HG03520 (cell line): ENCODE data around the gene PPP1R3G.
"Not testable (repeated sequence)": the region's sequence is repeated elsewhere in the genome, so short reads cannot be mapped to it uniquely, and the experiment has no call there.

Experiments
- ATAC-seq: cut with Tn5 transposase; IDR thresholded peaks from one replicate; pipeline ENCODE4 v1.9.1; 2021; ENCODE audit warnings: mild to moderate bottlenecking, moderate library complexity; ENCODE audit not compliant: unreplicated experiment

The PPP1R3G gene

DNA sequence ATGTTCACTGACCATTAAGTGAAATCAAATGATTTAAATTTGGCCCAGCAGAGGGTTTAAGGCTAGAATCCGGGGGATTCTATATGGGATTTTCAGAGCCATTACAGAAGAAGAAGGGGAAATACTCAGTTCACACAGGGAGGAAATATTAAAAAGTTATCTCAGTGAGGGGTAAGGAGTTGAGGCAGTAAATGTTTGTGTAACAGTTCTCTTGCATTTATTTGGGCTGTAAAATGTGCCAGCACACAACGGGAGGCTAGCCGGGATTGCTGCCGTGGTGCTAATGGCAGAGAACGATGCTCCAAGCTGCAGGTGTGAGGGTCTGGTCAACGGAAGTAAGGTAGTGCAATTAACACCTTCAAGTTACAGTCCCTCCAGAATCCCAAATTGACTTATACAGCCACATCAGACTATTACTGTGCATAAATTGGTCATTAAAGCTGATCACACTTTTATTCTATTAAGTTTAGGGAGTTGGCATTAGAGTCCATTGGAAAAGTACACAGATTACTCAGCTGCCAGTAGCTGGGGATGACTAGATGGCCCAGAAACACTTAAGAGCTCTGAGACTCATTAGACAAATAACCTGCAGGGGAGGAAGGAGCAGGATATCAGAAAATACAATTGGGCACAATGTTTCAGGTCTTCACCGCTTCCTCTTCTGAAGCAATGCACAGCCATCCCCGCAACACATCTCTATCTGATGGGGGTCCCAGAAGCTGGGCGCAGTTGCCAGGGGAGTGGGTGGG is 31.3 kb downstream of the PPP1R3G start:
- ATAC-seq, result no peak

- no peak for ATAC-seq
Observed at GRCh38 chr6:5119090-5119951, 34.2 kb downstream of the PPP1R3G start.

GRCh38 chr6:5120011-5120410 is 34.9 kb downstream of the PPP1R3G start:
- no peak for ATAC-seq

DNA sequence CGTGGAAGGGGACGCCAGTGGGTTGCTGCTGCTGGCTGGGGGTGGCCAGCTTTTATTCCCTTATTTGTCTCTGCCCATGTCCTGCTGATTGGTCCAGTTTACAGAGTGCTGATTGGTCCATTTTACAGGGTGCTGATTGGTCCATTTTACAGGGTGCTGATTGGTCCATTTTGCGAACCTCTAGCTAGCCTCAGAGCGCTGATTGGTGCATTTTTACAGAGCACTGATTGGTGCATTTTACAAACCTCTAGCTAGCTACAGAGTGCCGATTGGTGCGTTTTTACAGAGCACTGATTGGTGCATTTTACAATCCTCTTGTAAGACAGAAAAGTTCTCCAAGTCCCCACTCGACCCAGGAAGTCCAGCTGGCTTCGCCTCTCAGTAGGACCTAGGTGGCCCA is 35.4 kb downstream of the PPP1R3G start:
- ATAC-seq, result not testable (repeated sequence)

DNA sequence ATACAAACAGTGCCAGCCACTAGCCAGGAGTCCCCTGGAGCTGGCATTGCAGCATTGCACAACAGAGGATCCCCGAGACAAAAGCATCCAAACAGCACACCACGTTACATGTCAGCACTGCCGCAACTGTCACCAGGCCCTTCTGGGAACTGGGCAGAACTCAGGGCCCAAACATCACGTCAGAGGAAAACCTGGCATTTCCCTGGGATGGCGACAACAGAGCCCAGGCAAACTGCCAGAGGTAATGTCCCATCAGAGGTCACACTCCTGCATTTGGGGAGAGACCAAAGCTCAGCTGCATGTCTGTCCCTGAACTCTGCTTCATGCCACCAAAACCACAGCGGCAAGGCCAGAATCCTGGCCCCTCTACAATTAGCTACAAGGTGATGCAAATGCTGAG is 36.3 kb downstream of the PPP1R3G start:
- no peak for ATAC-seq

DNA sequence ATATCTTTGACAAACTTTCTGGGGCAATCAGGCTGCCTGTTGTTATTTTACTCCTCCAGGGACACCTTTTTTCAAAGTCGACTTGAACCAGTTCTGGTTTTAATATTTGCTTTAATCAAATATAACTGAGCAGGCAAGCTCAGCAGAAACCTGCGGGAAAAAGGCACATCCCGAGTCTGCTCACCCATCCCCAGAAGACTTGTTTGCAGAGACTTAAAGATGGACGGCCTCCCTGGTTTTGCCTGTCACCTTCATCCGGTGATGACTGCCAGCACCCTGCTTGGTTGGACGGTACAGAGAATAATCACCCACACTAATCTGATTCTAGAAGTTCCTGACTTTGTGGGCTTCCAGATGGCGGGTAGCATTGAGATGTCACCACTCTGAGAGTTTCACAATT is 36.8 kb downstream of the PPP1R3G start:
- ATAC-seq, result no peak

- no peak for ATAC-seq
Observed at GRCh38 chr6:5122504-5123112, 37.5 kb downstream of the PPP1R3G start.

- ATAC-seq, result no peak
Observed at GRCh38 chr6:5123296-5124143, 38.4 kb downstream of the PPP1R3G start.

DNA sequence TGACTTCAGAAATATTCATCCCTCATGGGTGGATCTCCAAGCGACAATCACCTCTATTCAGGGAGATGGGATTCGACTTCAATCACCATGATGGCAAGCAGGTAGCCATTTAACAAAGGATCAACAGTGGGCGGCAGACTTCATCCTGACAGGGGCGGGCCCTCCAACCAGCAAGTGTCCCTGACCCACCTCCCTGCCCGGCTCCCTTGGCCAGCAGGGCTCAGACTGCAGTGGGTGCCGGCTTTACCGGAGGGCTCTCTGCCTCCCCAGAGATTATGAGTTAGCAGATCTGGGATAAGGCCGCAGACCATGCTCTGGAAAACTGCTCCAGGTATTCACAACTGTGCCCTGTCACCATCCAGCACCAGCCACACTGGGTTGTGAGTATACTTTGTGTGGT is 39.4 kb downstream of the PPP1R3G start:
- no peak for ATAC-seq

DNA sequence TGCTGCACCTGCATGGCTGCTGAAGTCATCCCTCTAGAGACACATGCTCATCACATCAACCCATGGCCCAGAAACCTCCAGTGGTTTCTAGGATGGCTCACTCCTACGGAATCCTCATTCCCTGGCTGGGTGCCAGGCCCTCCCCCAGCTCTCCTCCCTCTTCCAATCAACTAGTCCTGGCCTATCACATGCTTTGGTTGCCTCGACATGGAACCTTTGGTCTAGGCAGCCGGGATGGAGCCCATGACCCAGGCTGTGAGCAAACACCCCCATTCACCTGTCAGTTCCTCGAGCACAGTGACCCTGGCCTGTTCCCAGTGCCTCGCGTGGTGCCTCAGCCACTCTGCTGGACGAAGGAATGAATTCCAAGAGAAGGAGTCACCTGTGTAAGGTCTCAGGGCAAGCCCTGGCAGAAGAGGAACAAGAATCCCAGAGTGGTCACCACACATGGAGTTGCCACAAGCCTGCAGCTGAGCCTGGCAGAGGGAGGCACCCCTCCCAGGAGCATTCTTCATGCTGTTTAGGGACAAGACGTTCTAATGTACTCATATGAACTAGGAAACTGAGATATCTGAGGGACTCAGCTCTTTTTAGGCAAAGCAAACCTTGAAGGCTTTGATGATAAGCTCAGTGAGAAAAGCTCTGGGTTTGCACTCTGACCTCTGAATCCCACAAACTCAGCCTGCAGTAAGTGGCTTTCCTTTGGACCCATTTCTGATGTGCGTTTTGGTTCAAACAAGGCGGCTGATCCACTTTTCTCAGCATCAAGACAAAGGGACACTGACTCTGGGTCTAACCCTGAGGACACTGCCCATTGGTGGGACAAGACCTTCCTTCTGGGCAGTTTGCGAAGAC is 40.2 kb downstream of the PPP1R3G start:
- no peak for ATAC-seq

DNA sequence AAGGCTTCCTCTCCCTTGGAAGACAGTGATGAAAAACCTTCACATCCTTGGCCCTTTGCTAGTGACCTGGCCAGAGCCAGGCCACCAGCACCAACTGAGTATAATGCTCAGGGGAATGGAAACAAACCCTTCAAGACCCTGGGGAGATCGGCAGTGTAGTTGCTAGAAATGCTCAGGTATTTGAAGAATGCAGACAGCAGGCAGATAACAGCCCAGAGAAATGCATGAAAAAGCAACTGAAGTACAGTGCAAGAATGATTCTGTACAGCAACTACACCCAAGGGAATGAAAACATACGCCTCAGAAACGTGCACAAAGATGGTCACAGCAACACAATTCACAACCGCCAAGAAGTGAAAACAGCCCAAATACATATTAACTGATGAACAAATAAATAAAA is 41.1 kb downstream of the PPP1R3G start:
- no peak for ATAC-seq

DNA sequence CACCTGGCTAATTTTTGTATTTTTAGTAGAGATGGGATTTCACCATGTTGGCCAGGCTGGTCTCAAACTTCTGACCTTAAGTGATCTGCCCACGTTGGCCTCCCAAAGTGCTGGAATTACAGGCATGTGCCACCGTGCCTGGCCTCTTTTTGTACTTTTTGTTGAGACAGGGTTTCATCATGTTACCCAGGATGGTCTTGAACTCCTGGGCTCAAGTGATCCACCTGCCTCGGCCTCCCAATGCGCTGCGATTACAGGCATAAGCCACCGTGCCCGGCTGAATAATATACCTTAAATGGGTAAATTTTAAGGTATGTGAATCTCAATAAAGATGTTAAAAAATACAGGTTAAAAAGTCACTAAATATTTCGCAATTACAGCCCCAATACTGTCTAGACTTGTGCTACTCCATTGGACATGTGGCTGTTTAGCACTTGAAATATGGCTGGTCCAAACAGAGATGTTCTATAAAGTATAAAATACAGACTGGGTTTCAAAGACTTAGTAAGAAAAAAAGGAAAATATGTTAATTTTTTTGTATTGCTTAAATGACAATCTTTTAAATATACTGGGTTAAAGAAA is 42.1 kb downstream of the PPP1R3G start:
- no peak for ATAC-seq

DNA sequence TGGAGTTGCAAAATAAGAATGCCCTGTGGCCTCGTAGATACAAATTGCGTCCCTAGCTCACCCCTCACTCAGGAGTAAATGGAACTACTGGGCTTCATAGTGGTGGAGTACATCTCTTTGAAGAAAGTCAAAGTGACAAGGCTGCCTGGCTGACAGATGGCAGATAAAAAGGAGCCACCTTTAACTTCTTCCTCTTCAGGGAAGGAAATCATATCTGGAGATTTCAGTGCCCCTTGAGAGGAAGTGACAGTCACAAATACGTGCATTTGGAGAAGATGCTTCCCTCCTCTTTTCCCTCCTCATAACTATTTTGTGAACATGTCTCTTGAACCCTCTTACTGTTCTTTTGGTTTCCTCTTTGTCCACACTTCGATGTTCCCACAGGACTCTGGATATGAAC is 43.2 kb downstream of the PPP1R3G start:
- ATAC-seq, result no peak

DNA sequence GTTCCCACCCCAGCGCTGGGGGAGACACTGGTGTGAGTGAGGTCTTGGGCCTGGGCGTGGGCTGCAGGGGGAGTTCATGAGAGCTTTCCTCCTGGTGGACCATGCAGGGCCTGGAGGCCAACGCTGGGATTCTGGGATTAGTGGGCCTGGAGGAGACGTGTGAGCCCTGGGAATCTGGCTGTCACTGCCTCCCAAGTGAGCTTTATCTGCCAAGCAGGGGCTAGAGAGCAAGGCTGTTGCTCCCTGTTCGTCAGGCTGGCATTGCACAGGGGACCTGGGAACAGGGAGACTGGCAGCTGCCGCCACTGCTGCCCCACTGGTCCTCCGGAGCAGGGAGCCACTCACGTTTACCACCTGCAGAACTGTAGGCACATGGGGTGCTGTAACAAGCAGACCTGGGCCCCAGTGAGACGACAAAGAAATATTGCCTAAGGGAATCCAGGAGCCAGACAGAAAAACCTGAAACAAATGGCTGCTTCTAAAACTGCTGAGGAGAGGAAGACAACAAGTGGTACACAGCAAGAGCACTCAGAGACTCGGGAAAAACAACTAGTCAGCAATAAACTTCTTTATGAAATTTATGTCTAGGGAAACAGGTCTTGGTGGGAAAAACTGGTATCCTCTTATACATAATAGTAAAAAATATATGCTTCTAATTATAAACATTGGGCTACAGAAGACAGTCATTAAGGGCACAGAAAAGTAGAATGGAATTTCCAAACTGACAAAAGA is 45.2 kb downstream of the PPP1R3G start:
- ATAC-seq, result no peak

DNA sequence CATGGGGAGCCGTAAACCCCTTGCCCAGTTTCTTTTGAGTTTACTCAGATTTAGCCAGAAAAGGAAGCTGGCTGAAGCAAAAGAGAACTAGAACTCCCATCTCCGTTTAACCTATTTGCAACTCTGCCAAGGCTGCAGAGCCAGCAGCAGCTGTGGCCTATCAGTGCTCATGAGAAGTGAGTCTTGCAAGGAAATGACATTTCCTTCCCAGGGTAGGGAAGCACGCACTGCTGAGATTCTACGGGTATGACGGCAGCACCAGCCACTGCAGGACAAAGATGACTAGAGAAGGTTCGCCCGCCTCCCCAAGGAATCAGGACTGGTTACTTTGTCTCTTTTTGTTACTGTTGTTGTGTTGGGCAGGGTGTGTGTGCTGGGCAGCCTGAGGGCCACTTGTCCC is 47.6 kb downstream of the PPP1R3G start:
- peak; percentile 75 for ATAC-seq

DNA sequence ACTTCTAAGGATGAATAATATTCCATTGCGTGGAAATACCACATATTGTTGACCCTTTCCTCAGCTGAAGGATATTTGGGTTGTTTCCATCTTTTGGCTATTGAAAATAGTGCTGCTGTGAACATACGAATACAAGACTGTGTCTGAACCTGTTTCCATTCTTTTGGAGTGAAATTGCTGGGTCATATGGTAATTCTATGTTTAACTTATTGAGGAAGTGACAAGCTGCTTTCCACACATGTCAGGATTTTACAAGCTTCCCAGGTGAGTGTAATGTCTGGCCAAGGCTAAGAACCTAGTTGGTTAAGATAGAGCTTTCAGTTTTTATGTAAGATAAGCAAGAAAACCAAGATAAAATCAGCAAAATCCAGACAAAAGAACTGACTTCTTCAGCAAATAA is 48.8 kb downstream of the PPP1R3G start:
- ATAC-seq, result no peak

DNA sequence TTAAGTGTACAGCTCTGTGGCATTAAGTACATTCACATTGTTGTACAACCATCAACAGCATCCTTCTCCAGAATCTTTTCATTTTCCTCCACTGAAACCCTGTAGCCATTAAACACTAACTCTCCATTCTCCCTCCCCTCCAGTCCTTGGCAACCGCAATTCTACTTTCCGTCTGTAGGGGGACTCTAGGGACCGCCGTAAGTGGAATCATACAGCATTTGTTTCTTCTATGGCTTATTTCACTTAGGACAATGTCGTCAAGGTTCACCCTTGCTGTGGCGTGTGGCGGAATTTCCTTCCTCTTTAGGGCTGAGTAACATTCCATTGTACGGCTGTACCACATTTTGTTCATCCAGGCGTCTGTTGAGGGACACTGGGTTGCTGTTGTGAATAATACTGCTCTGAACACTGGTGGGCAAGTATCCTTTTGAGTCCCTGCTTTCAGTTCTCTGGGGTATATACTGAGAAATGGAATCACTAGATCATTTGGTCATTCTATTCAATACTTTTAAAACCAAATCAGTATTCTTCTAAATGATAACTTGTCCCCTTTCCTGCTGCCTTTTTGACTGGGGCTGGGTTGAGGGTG is 50.7 kb downstream of the PPP1R3G start:
- no peak for ATAC-seq

GRCh38 chr6:5136851-5137250 is 51.7 kb downstream of the PPP1R3G start:
- no peak for ATAC-seq
